H1 (cell line): ENCODE measurements around the gene BRIP1. TPM values are rescaled to one million over a fixed set of nuclear protein-coding genes. Genes with fewer than 3 reads are reported as not detected.

Source experiments
- BACH1 ChIP-seq: IDR thresholded peaks from 2 replicates; pipeline ENCODE4 v1.6.1; 2012; ENCODE audit warnings: low read length, improper control_type of control experiment
- EGR1 ChIP-seq: IDR thresholded peaks from 2 replicates; pipeline ENCODE4 v1.6.1; 2011; ENCODE audit warnings: low read depth, low read length, borderline replicate concordance
- FOSL1 ChIP-seq: IDR thresholded peaks from 2 replicates; pipeline ENCODE4 v1.6.1; 2011; ENCODE audit warnings: mild to moderate bottlenecking, low read depth, low read length, moderate library complexity; ENCODE audit not compliant: insufficient read depth
- HDAC2 ChIP-seq, 2 experiments: fragments of 300-600 bp in 1 of 2; sonication (generic) in 1 of 2; IDR thresholded peaks; 2 replicates each; pipeline ENCODE4 v1.6.1; 2011 to 2012; ENCODE audit warnings: low read depth in 2 of 2, low read length in 2 of 2, mild to moderate bottlenecking in 2 of 2, moderate library complexity in 2 of 2, borderline replicate concordance in 1 of 2, inconsistent platforms in 1 of 2
- POLR2AphosphoS5 ChIP-seq: IDR thresholded peaks from 2 replicates; pipeline ENCODE4 v1.6.1; 2011; ENCODE audit warnings: low read depth, low read length
- SIN3A ChIP-seq, 2 experiments: IDR thresholded peaks in 1 of 2; conservative IDR thresholded peaks in 1 of 2; 2 replicates each; pipeline ENCODE4 v1.6.1; 2011 to 2012; ENCODE audit warnings: low read length in 2 of 2, improper control_type of control experiment in 1 of 2, low read depth in 1 of 2, mild to moderate bottlenecking in 1 of 2
- SRF ChIP-seq: IDR thresholded peaks from 2 replicates; pipeline ENCODE4 v1.6.1; 2011; ENCODE audit warnings: mild to moderate bottlenecking, low read depth, low read length, moderate library complexity
- polyA plus RNA-seq, 7 experiments: library from polyadenylated mRNA; depleted of rRNA in 3 of 7; stranded (reverse) in 5 of 7; unstranded in 2 of 7; fragments of >200 nt in 5 of 7; fragments of 200-250 nt in 2 of 7; gene quantifications; 1 replicate in 5 of 7; 2 replicates in 1 of 7; 4 replicates in 1 of 7; pipeline versions ENCODE4 v1.2.1 to v1.2.3, GENCODE V29; 2011 to 2013; ENCODE audit warnings: missing spikeins in 2 of 7, mixed read lengths in 2 of 7
- total RNA-seq: library from RNA; stranded (reverse); fragmentation: NEBNext Ultra II Directional; extraction: Animal tissue kit (Norgen Biotek cat#: 25700); gene quantifications from 2 replicates; pipeline ENCODE4 v1.2.1, GENCODE V29; 2021

Gene BRIP1
- total and polyA plus RNA-seq, 2 of the 8 experiments (the other 6 are each of a cell fraction or from before 2014, with no cell fraction given), result 5.8 to 19.2 TPM

- TF ChIP-seq SIN3A (conservative IDR thresholded peaks at IDR 0.05 in 1 of 2, IDR thresholded peaks at IDR 0.05 in 1 of 2; ENCODE audit: low read depth in 1 of 2, low read length in 2 of 2), result no peak
- no peak for TF ChIP-seq FOSL1
- TF ChIP-seq POLR2AphosphoS5, result no peak
- TF ChIP-seq SRF, result no peak
- TF ChIP-seq BACH1, result no peak
- TF ChIP-seq HDAC2 (IDR thresholded peaks at IDR 0.05; ENCODE audit: borderline replicate concordance in 1 of 2, low read depth in 2 of 2, low read length in 2 of 2), result no peak
- no peak for TF ChIP-seq EGR1
These were observed 54.9 kb downstream of the BRIP1 start (continued) for GRCh38 chr17:61808442-61808841.
